DOHH2 (cell line): ENCODE measurements around the gene PANK3.

Experiments used
- EZH2phosphoT487 ChIP-seq: fragments of 200-600 bp; sonication (generic); IDR thresholded peaks from 2 replicates; pipeline ENCODE4 v1.6.1; 2017; ENCODE audit warnings: borderline replicate concordance, mild to moderate bottlenecking, antibody characterized with exemption, low read length, moderate library complexity, mixed read lengths
- TF ChIP-seq, protein P1 (sequence below): fragments of 200-600 bp; sonication (generic); IDR thresholded peaks from one replicate; pipeline ENCODE4 v1.5.1; 2014; ENCODE audit warnings: antibody characterized with exemption, mild to moderate bottlenecking, low read depth, low read length; ENCODE audit not compliant: poor library complexity, severe bottlenecking

GRCh38 chr5:168563959-168564358 is 15.2 kb downstream of the PANK3 start:
- TF ChIP-seq, protein P1, sequence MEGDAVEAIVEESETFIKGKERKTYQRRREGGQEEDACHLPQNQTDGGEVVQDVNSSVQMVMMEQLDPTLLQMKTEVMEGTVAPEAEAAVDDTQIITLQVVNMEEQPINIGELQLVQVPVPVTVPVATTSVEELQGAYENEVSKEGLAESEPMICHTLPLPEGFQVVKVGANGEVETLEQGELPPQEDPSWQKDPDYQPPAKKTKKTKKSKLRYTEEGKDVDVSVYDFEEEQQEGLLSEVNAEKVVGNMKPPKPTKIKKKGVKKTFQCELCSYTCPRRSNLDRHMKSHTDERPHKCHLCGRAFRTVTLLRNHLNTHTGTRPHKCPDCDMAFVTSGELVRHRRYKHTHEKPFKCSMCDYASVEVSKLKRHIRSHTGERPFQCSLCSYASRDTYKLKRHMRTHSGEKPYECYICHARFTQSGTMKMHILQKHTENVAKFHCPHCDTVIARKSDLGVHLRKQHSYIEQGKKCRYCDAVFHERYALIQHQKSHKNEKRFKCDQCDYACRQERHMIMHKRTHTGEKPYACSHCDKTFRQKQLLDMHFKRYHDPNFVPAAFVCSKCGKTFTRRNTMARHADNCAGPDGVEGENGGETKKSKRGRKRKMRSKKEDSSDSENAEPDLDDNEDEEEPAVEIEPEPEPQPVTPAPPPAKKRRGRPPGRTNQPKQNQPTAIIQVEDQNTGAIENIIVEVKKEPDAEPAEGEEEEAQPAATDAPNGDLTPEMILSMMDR: no peak
- TF ChIP-seq EZH2phosphoT487: no peak
